ENCODE results near the gene MED26.

GRCh38 chr19:16573925-16574324, 54.1 kb downstream of the MED26 start:
- TF ChIP-seq JUN (IDR thresholded peaks at IDR 0.05; ENCODE audit: low read depth, low read length) (no peak), SP2 (IDR thresholded peaks at IDR 0.05; ENCODE audit: low read length) (no peak), POLR2A (IDR thresholded peaks at IDR 0.05; ENCODE audit: control extremely low read depth in 1 of 2, low read depth in 2 of 2, low read length in 2 of 2) (no peak), RAD21 (IDR thresholded peaks at IDR 0.05 in 1 of 2, conservative IDR thresholded peaks at IDR 0.05 in 1 of 2; ENCODE audit: low read depth in 2 of 2, low read length in 2 of 2) (no peak), CHD2 (IDR thresholded peaks at IDR 0.05; ENCODE audit: low read length) (no peak)

Measured in H1 (cell line).